OCI-LY3 (cell line): Measurements from ENCODE around the gene SLC12A8.

Source experiments
- H2AFZ ChIP-seq: fragments of 200-600, 300-600 bp; shearing (Covaris generic); 2 replicates; pipeline ENCODE4 v1.6.0; 2014; ENCODE audit warnings: antibody characterized with exemption, low read depth, low read length
- H3K27ac ChIP-seq: fragments of 200-600, 300-600 bp; sonication (generic); 2 replicates; pipeline ENCODE4 v1.5.1; 2014; ENCODE audit warnings: mild to moderate bottlenecking, low read length, moderate library complexity, mixed read lengths
- H3K27me3 ChIP-seq: fragments of 200-600, 300-600 bp; sonication (generic); 2 replicates; pipeline ENCODE4 v1.6.1; 2014; ENCODE audit warnings: low read depth, low read length, mixed read lengths
- H3K36me3 ChIP-seq: fragments of 200-600, 300-600 bp; sonication (generic); replicated peaks from 2 replicates; pipeline ENCODE3; 2014; ENCODE audit warnings: low read depth, low read length, mixed read lengths
- H3K4me1 ChIP-seq: fragments of 300-600, 200-600 bp; sonication (generic); 2 replicates; pipeline ENCODE4 v1.6.1; 2014; ENCODE audit warnings: low read length, mixed read lengths
- H3K4me2 ChIP-seq: fragments of 200-600, 300-600 bp; sonication (generic); 2 replicates; pipeline ENCODE4 v1.6.1; 2014; ENCODE audit warnings: low read length, mixed read lengths
- H3K4me3 ChIP-seq: fragments of 300-600, 200-600 bp; sonication (generic); 2 replicates; pipeline ENCODE4 v1.5.1; 2014; ENCODE audit warnings: antibody characterized with exemption, mild to moderate bottlenecking, low read length, moderate library complexity
- H3K79me2 ChIP-seq: fragments of 300-600, 200-600 bp; shearing (Covaris generic); 2 replicates; pipeline ENCODE4 v1.6.1; 2014; ENCODE audit warnings: mild to moderate bottlenecking, low read length, mixed read lengths
- H3K9ac ChIP-seq: fragments of 300-600, 200-600 bp; shearing (Covaris generic); 2 replicates; pipeline ENCODE4 v1.6.0; 2014; ENCODE audit warnings: mild to moderate bottlenecking, low read length, moderate library complexity
- H3K9me3 ChIP-seq: fragments of 200-600, 300-600 bp; shearing (Covaris generic); 2 replicates; pipeline ENCODE4 v1.6.1; 2014; ENCODE audit warnings: low read length, mixed read lengths; ENCODE audit not compliant: insufficient read depth
- H4K20me1 ChIP-seq: fragments of 200-600, 300-600 bp; sonication (generic); 2 replicates; pipeline ENCODE4 v1.6.1; 2016; ENCODE audit warnings: low read length, mixed read lengths; ENCODE audit not compliant: insufficient read depth
- CTCF ChIP-seq: fragments of 200-600, 300-600 bp; sonication (generic); IDR thresholded peaks from 2 replicates; pipeline ENCODE4 v1.5.1; 2014; ENCODE audit warnings: antibody characterized with exemption, low read length, low read depth
- EZH2phosphoT487 ChIP-seq: fragments of 200-600 bp; shearing (Covaris generic); IDR thresholded peaks from 2 replicates; pipeline ENCODE4 v1.6.1; 2018; ENCODE audit warnings: antibody characterized with exemption, mixed run types, low read depth

SLC12A8 gene

GRCh38 chr3:125067225-125067624 is 145.3 kb downstream of the SLC12A8 start:
- no peak overlapping the region for H3K27ac ChIP-seq
- no peak overlapping the region for H3K9ac ChIP-seq
- peaks cover 44% of the 10 kb centered on the region for H3K27me3 ChIP-seq
- no peak overlapping the region for H3K4me2 ChIP-seq
- H3K36me3 ChIP-seq: no peaks in the 10 kb centered on the region
- H3K4me1 ChIP-seq: peaks cover 6% of the 10 kb centered on the region; the same call in 1 of the 2 replicates
- no peak for TF ChIP-seq CTCF
- TF ChIP-seq EZH2phosphoT487: no peak
- H3K79me2 ChIP-seq: no peaks in the 10 kb centered on the region
- H3K9me3 ChIP-seq: no peaks in the 10 kb centered on the region
- no peak overlapping the region for H3K4me3 ChIP-seq
- no peak overlapping the region for H2AFZ ChIP-seq
- H4K20me1 ChIP-seq: no peaks in the 10 kb centered on the region

- no peaks in the 10 kb centered on the region for H3K36me3 ChIP-seq
- H4K20me1 ChIP-seq: no peaks in the 10 kb centered on the region
- H3K9ac ChIP-seq: no peak overlapping the region
- H2AFZ ChIP-seq: no peak overlapping the region
- H3K4me2 ChIP-seq: no peak overlapping the region
- no peak overlapping the region for H3K4me3 ChIP-seq
- H3K27ac ChIP-seq: no peak overlapping the region
- no peaks in the 10 kb centered on the region for H3K9me3 ChIP-seq
- peaks cover 76% of the 10 kb centered on the region for H3K27me3 ChIP-seq
- H3K4me1 ChIP-seq: no peaks in the 10 kb centered on the region
- no peak for TF ChIP-seq CTCF
- no peak for TF ChIP-seq EZH2phosphoT487
- no peaks in the 10 kb centered on the region for H3K79me2 ChIP-seq
These were observed 149.5 kb downstream of the SLC12A8 start for GRCh38 chr3:125062904-125063618.

DNA sequence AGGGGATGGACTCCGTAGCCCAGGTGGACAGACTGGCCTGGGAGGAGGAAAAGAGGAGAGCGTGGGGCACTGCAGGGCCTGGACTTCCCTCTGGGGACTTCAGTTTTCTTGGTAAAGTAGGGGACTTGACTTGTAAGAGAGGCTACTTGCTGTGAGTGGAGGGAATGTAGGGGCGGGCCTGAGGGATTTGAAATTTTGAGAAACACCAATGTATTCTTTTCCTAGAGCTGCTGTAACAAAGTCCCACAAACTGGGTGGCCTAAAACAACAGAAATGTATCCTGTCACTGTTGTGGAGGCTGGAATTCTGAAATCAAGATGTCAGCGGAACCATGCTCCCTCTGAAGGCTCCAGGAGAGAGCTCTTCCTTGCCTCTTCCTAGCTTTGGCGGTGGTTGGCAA is 150.9 kb downstream of the SLC12A8 start:
- H3K4me1 ChIP-seq: no peaks in the 10 kb centered on the region
- H3K4me2 ChIP-seq: no peak overlapping the region
- no peaks in the 10 kb centered on the region for H3K36me3 ChIP-seq
- no peaks in the 10 kb centered on the region for H4K20me1 ChIP-seq
- H3K9me3 ChIP-seq: no peaks in the 10 kb centered on the region
- no peak overlapping the region for H2AFZ ChIP-seq
- H3K27ac ChIP-seq: no peak overlapping the region
- H3K9ac ChIP-seq: no peak overlapping the region
- TF ChIP-seq EZH2phosphoT487 (no peak), CTCF (no peak)
- no peaks in the 10 kb centered on the region for H3K79me2 ChIP-seq
- H3K27me3 ChIP-seq: peaks cover 76% of the 10 kb centered on the region
- no peak overlapping the region for H3K4me3 ChIP-seq

- Histone ChIP-seq H3K9me3 (no peaks in the 10 kb centered on the region), H4K20me1 (no peaks in the 10 kb centered on the region), H3K27me3 (peaks cover 78% of the 10 kb centered on the region), H3K9ac (no peak overlapping the region), H3K4me3 (no peak overlapping the region), H3K27ac (no peak overlapping the region), H3K4me2 (no peak overlapping the region), H3K79me2 (no peaks in the 10 kb centered on the region), H3K4me1 (peaks cover 4% of the 10 kb centered on the region; the same call in 1 of the 2 replicates), H2AFZ (no peak overlapping the region), H3K36me3 (no peaks in the 10 kb centered on the region)
- no peak for TF ChIP-seq CTCF
- TF ChIP-seq EZH2phosphoT487: no peak
These were observed 151.4 kb downstream of the SLC12A8 start for GRCh38 chr3:125061170-125061569.
